AG09309 (cell line): ENCODE data around the gene FRY.
A peak's percentile ranks its signal among the peaks of the same experiment; 100 is the strongest.

Source experiments
- DNase-seq: peaks from one replicate; pipeline ENCODE4 v3.0.0-alpha.2; 2010; ENCODE audit warnings: low read depth
- H3K4me3 ChIP-seq: 2 replicates; pipeline ENCODE4 v1.5.1; 2011; ENCODE audit warnings: mild to moderate bottlenecking, low read depth, low read length, moderate library complexity; ENCODE audit not compliant: control insufficient read depth
- CTCF ChIP-seq: IDR thresholded peaks from 2 replicates; pipeline ENCODE4 v1.5.1; 2011; ENCODE audit warnings: mild to moderate bottlenecking, low read depth, low read length, inconsistent platforms; ENCODE audit not compliant: insufficient read depth, control insufficient read depth; ENCODE audit errors: missing control alignments

Gene FRY

GRCh38 chr13:32199168-32199567 is 167.6 kb downstream of the FRY start:
- H3K4me3 ChIP-seq: no peak overlapping the region
- DNase-seq: no peak
- no peak for TF ChIP-seq CTCF

- no peak overlapping the region for H3K4me3 ChIP-seq
- peak; percentile 14 for TF ChIP-seq CTCF
- DNase-seq: no peak
These were observed 169.2 kb downstream of the FRY start for GRCh38 chr13:32200741-32201140.

- no peak for DNase-seq
- H3K4me3 ChIP-seq: no peak overlapping the region
- TF ChIP-seq CTCF: no peak
These were observed 170.2 kb downstream of the FRY start for GRCh38 chr13:32201809-32202208.

- H3K4me3 ChIP-seq: no peak overlapping the region
- no peak for DNase-seq
- no peak for TF ChIP-seq CTCF
These were observed 170.7 kb downstream of the FRY start for GRCh38 chr13:32202268-32202667.

- H3K4me3 ChIP-seq: no peak overlapping the region
- no peak for TF ChIP-seq CTCF
- no peak for DNase-seq
These were observed 171.6 kb downstream of the FRY start for GRCh38 chr13:32203221-32203620.

GRCh38 chr13:32203736-32204135 is 172.2 kb downstream of the FRY start:
- no peak overlapping the region for H3K4me3 ChIP-seq
- no peak for DNase-seq
- no peak for TF ChIP-seq CTCF
